OCI-LY7 (cell line): Measurements from ENCODE around the gene WASF3. TPM values are rescaled to one million over a fixed set of nuclear protein-coding genes. Genes with fewer than 3 reads are reported as not detected.

Experiments used
- BruUV-seq: library from RNA; stranded (reverse); fragments of 400-500 nt; replicated peaks from 2 replicates; lab custom pipeline; 2021; lab: Mats Ljungman, UMichigan
- CTCF ChIA-PET: fragments of 300-600 bp; sonication (Branson Sonifier 250); formaldehyde crosslinking; loops from one replicate; lab custom pipeline; 2022; ENCODE audit warnings: antibody characterized with exemption; ENCODE audit not compliant: unreplicated experiment; lab: Charles Lee
- POLR2A ChIA-PET: fragments of 300-600 bp; sonication (Branson Sonifier 250); formaldehyde crosslinking; loops from one replicate; lab custom pipeline; 2022; ENCODE audit warnings: antibody characterized with exemption; lab: Charles Lee
- DNase-seq: peaks from one replicate; pipeline ENCODE4 v3.0.0-alpha.2; 2015; ENCODE audit warnings: low spot score
- H2AFZ ChIP-seq: fragments of 200-600 bp; sonication (generic), shearing (Covaris generic); 2 replicates; pipeline ENCODE4 v1.6.1; 2014; ENCODE audit warnings: mild to moderate bottlenecking, antibody characterized with exemption, low read length, moderate library complexity
- H3K27ac ChIP-seq: fragments of 200-600 bp; sonication (generic); 2 replicates; pipeline ENCODE4 v1.5.1; 2014; ENCODE audit warnings: mixed run types, low read depth, mild to moderate bottlenecking, moderate library complexity, low read length, inconsistent platforms; ENCODE audit not compliant: poor library complexity, severe bottlenecking
- H3K36me3 ChIP-seq: fragments of 200-600 bp; sonication (generic); 2 replicates; pipeline ENCODE4 v1.6.1; 2014; ENCODE audit warnings: mild to moderate bottlenecking, antibody characterized with exemption, low read length, moderate library complexity, mixed read lengths; ENCODE audit not compliant: insufficient read depth
- H3K4me1 ChIP-seq: fragments of 200-600 bp; sonication (generic); 2 replicates; pipeline ENCODE4 v1.5.1; 2014; ENCODE audit warnings: mild to moderate bottlenecking, low read length; ENCODE audit not compliant: insufficient read depth, poor library complexity, severe bottlenecking
- H3K4me2 ChIP-seq: fragments of 200-600 bp; sonication (generic); 2 replicates; pipeline ENCODE4 v1.6.1; 2014; ENCODE audit warnings: mild to moderate bottlenecking, low read length
- H3K4me3 ChIP-seq: fragments of 200-600 bp; sonication (generic); 2 replicates; pipeline ENCODE4 v1.5.1; 2014; ENCODE audit warnings: mild to moderate bottlenecking, low read depth, low read length; ENCODE audit not compliant: poor library complexity, severe bottlenecking
- H3K79me2 ChIP-seq: fragments of 200-600 bp; sonication (generic); 2 replicates; pipeline ENCODE4 v1.6.1; 2016; ENCODE audit warnings: low read depth, mild to moderate bottlenecking, low read length, moderate library complexity, mixed read lengths; ENCODE audit not compliant: insufficient read depth
- H3K9me2 ChIP-seq: fragments of 200-600 bp; sonication (generic); 2 replicates; pipeline ENCODE4 v1.6.1; 2016; ENCODE audit warnings: mild to moderate bottlenecking, low read length, mixed read lengths; ENCODE audit not compliant: insufficient read depth
- H3K9me3 ChIP-seq: fragments of 200-600 bp; sonication (generic); 2 replicates; pipeline ENCODE4 v1.6.1; 2014; ENCODE audit warnings: mild to moderate bottlenecking, mixed run types, low read length, mixed read lengths
- H4K20me1 ChIP-seq: fragments of 200-600 bp; sonication (generic); 2 replicates; pipeline ENCODE4 v1.6.1; 2014; ENCODE audit warnings: mild to moderate bottlenecking, antibody characterized with exemption, low read length, moderate library complexity, mixed read lengths; ENCODE audit not compliant: insufficient read depth
- CTCF ChIP-seq: fragments of 200-600 bp; sonication (generic); conservative IDR thresholded peaks from 2 replicates; pipeline ENCODE4 v1.5.1; 2014; ENCODE audit warnings: mild to moderate bottlenecking, antibody characterized with exemption, low read length, moderate library complexity, mixed read lengths
- EZH2phosphoT487 ChIP-seq: fragments of 200-600 bp; sonication (generic); IDR thresholded peaks from 2 replicates; pipeline ENCODE4 v1.6.1; 2018; ENCODE audit warnings: low read depth, borderline replicate concordance, mild to moderate bottlenecking, mixed run types, antibody characterized with exemption, low read length, moderate library complexity, mixed read lengths
- intact Hi-C: fragments of 100-400 bp; cut with micrococcal nuclease; formaldehyde crosslinking; loops from one replicate; pipeline ENCODE4 v1.10.0; 2022; ENCODE audit not compliant: unreplicated experiment
- total RNA-seq, 2 experiments: library from RNA; depleted of rRNA in 1 of 2; stranded (reverse); fragments of >200 nt in 1 of 2; shearing (Covaris generic) in 1 of 2; gene quantifications; 2 replicates each; pipeline ENCODE4 v1.2.3, GENCODE V29; 2014 to 2022

Gene WASF3
- total RNA-seq, 2 experiments from 2014 or later: 0.17 to 0.19 TPM

GRCh38 chr13:26583662-26584061, 26.2 kb downstream of the WASF3 start:
- Histone ChIP-seq H4K20me1 (no peaks in the 10 kb centered on the region), H3K27ac (no peak overlapping the region), H3K4me2 (no peak overlapping the region), H3K4me1 (no peaks in the 10 kb centered on the region), H3K9me2 (no peaks in the 10 kb centered on the region), H3K36me3 (no peaks in the 10 kb centered on the region), H3K4me3 (no peak overlapping the region), H2AFZ (no peak overlapping the region), H3K79me2 (no peaks in the 10 kb centered on the region), H3K9me3 (no peaks in the 10 kb centered on the region)
- DNase-seq: no peak
- no TSS peak for BruUV-seq
- TF ChIP-seq EZH2phosphoT487 (no peak), CTCF (no peak)
- POLR2A ChIA-PET: no interaction called here
- intact Hi-C loops: no loop called here
- CTCF ChIA-PET: no interaction called here

GRCh38 chr13:26584713-26585112, 27.2 kb downstream of the WASF3 start:
- Histone ChIP-seq H3K4me1 (no peaks in the 10 kb centered on the region), H3K27ac (no peak overlapping the region), H3K4me3 (no peak overlapping the region), H3K4me2 (no peak overlapping the region), H2AFZ (no peak overlapping the region), H3K9me2 (no peaks in the 10 kb centered on the region), H4K20me1 (no peaks in the 10 kb centered on the region), H3K9me3 (no peaks in the 10 kb centered on the region), H3K79me2 (no peaks in the 10 kb centered on the region), H3K36me3 (no peaks in the 10 kb centered on the region)
- intact Hi-C loops: no loop called here
- ChIA-PET POLR2A (no interaction called here), CTCF (no interaction called here)
- DNase-seq: no peak
- no peak for TF ChIP-seq CTCF
- no peak for TF ChIP-seq EZH2phosphoT487
- no TSS peak for BruUV-seq

- H3K4me2 ChIP-seq: no peak overlapping the region
- ChIA-PET POLR2A (no interaction called here), CTCF (no interaction called here)
- no peaks in the 10 kb centered on the region for H3K36me3 ChIP-seq
- H3K9me3 ChIP-seq: no peaks in the 10 kb centered on the region
- intact Hi-C loops: no loop called here
- TF ChIP-seq EZH2phosphoT487 (no peak), CTCF (no peak)
- H3K4me3 ChIP-seq: no peak overlapping the region
- no peak overlapping the region for H2AFZ ChIP-seq
- H3K9me2 ChIP-seq: no peaks in the 10 kb centered on the region
- BruUV-seq: no TSS peak
- no peaks in the 10 kb centered on the region for H3K79me2 ChIP-seq
- no peaks in the 10 kb centered on the region for H4K20me1 ChIP-seq
- H3K4me1 ChIP-seq: no peaks in the 10 kb centered on the region
- no peak overlapping the region for H3K27ac ChIP-seq
- no peak for DNase-seq
Measured at GRCh38 chr13:26585136-26585535, 27.7 kb downstream of the WASF3 start.
